HG03342 (cell line): ENCODE measurements around the gene MYADM.
"Not testable (repeated sequence)": the region's sequence is repeated elsewhere in the genome, so short reads cannot be mapped to it uniquely, and the experiment has no call there.

ENCODE experiments used
- ATAC-seq: cut with Tn5 transposase; IDR thresholded peaks from one replicate; pipeline ENCODE4 v1.9.1; 2021; ENCODE audit warnings: mild to moderate bottlenecking, moderate library complexity; ENCODE audit not compliant: unreplicated experiment

The MYADM gene, protein sequence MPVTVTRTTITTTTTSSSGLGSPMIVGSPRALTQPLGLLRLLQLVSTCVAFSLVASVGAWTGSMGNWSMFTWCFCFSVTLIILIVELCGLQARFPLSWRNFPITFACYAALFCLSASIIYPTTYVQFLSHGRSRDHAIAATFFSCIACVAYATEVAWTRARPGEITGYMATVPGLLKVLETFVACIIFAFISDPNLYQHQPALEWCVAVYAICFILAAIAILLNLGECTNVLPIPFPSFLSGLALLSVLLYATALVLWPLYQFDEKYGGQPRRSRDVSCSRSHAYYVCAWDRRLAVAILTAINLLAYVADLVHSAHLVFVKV

GRCh38 chr19:53867225-53868090 lies at the start of gene MYADM:
Gene MYADM, plus strand, starts transcription at chr19:53867883. Its CDS starts 5,647 bp downstream, at chr19:53873530.
- ATAC-seq, result peak; percentile 75

- no peak for ATAC-seq
Observed at GRCh38 chr19:53818756-53819155, 48.9 kb upstream of the MYADM start.

GRCh38 chr19:53819861-53820260 lies 47.8 kb upstream of the MYADM start:
- ATAC-seq, result no peak

DNA sequence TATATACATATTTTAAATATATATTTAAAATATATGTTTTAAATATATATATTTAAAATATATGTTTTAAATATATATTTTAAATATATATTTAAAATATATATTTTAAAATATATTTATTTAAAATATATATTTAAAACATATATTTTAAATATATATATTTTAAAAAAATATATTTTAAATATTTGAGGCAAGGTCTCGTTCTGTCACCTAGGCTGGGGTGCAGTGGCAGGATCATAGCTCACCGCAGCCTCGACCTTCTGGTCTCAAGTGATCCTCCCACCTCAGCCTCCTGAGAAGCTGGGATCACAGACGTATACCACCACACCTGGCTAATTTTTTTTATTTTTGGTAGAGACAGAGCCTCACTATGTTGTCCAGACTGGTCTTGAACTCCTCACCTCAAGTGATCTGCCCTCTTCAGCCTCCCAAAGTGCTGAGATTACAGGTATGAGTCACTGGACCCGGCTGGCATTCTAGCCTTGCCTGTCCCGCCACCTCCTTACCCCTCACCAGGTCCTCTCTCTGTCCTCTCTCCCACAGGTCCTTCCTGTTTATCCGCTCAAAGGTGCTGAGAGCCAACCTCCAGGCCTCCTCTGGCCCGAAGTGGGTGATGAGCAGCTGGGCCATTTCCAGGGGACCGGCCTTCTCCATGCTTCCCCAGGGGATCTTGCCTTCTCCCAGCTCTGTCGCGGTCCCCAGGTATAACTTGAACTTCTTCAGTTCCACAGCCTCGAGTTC lies 44.1 kb upstream of the MYADM start:
- no peak for ATAC-seq

GRCh38 chr19:53824134-53824611 lies 43.5 kb upstream of the MYADM start, which contains the start of gene NLRP12:
Gene NLRP12, minus strand, starts transcription at chr19:53824314. Its CDS starts 140 bp downstream, at chr19:53824174.
- no peak for ATAC-seq

DNA sequence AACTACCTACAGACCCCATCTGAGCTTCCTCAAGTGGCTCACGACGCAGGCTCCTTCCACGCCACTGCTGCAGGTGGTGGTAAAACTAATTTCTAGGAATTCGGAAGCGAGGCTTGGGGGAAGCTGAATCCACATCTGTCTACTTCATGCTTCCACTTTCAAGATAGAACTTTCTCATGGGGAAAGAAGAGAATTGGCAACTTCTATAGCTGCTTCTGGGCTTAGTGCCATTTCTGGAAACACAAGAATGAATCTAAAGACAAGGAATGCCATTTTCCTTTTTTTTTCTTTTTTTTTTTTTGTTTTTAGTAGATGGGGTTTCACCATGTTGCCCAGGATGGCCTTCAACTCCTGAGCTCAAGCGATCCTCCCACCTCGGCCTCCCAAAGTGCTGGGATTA lies 40.8 kb upstream of the MYADM start:
- no peak for ATAC-seq

- no peak for ATAC-seq
Observed at GRCh38 chr19:53828531-53828930, 39.2 kb upstream of the MYADM start.

DNA sequence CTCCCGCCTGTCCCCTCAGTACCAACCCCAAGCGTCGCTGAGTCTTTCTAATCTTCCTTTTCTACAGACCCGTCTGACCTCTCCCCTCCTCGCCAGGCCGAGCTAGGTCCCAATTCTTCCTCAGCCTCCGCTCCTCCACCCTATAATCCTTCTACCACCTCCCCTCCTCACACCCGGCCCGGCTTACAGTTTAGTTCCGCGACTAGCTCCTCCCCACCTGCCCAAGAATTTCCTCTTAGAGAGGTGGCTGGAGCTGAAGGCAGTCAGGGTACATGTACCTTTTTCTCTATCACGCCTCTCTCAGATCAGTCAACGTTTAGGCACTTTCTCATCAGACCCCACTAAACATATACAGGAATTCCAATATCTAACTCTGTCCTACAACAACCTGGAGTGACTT lies 34.8 kb upstream of the MYADM start:
- ATAC-seq, result not testable (repeated sequence)

GRCh38 chr19:53838446-53838845 lies 29.2 kb upstream of the MYADM start:
- ATAC-seq, result not testable (repeated sequence)

- not testable (repeated sequence) for ATAC-seq
Observed at GRCh38 chr19:53840241-53840640, 27.4 kb upstream of the MYADM start.

- ATAC-seq, result not testable (repeated sequence)
Observed at GRCh38 chr19:53840914-53841313, 26.8 kb upstream of the MYADM start.

DNA sequence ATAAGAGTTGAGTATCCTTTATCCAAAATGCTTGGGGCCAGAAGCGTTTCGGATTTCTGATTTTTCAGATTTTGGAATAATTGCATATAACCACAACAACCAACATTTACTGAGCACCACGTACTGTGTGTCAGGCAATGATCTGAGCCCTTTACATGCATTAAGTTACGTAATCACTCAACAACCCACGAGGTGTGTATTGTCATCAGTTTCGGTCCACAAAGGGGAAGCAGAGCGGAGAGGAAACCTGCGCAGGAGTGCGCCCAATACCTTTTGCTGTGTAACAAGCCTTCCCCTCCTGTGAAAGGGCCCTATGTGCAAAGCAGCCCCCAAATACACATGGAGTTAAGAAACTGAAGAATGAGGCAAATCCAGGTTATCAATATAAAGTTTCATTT lies 22.8 kb upstream of the MYADM start:
- no peak for ATAC-seq

GRCh38 chr19:53847555-53847954 lies 20.1 kb upstream of the MYADM start:
- ATAC-seq, result no peak

GRCh38 chr19:53849237-53849676 lies 18.4 kb upstream of the MYADM start:
- ATAC-seq, result no peak

GRCh38 chr19:53853707-53854106 lies 14.0 kb upstream of the MYADM start:
- ATAC-seq, result no peak

GRCh38 chr19:53864308-53864836 lies 3.3 kb upstream of the MYADM start:
- ATAC-seq, result no peak

- ATAC-seq, result no peak
Observed at GRCh38 chr19:53865523-53865917, 2.2 kb upstream of the MYADM start.

GRCh38 chr19:53865918-53866864 lies 1.5 kb upstream of the MYADM start:
- ATAC-seq, result no peak

- ATAC-seq, result no peak
Observed at GRCh38 chr19:53866865-53867224, 838 bp upstream of the MYADM start.
